Transverse colon (tissue), 4 donors: Measurements from ENCODE around the gene RAB20. TPM values are rescaled to one million over a fixed set of nuclear protein-coding genes. Genes with fewer than 3 reads are reported as not detected.
A peak's percentile ranks its signal among the peaks of the same experiment; 100 is the strongest.

Source experiments
- DNase-seq: peaks from one replicate; pipeline ENCODE4 v3.0.0-alpha.2; 2019
- H3K27ac ChIP-seq, 4 donors: fragments of 200-600 bp; sonication (generic); 2 replicates each; pipeline ENCODE4 v1.5.1; 2016 to 2018; ENCODE audit warnings: inconsistent platforms in 4 of 4
- H3K27me3 ChIP-seq: fragments of 200-600 bp; sonication (generic); 2 replicates; pipeline ENCODE4 v1.5.1; 2017; ENCODE audit warnings: inconsistent platforms
- H3K36me3 ChIP-seq, 4 donors: fragments of 200-600 bp; sonication (generic); 2 replicates each; pipeline ENCODE4 v1.5.1; 2017 to 2019; ENCODE audit warnings: inconsistent platforms in 4 of 4
- H3K4me1 ChIP-seq, 4 donors: fragments of 200-600 bp; sonication (generic); 2 replicates each; pipeline ENCODE4 v1.5.1; 2017 to 2020; ENCODE audit warnings: inconsistent platforms in 4 of 4
- H3K4me3 ChIP-seq, 4 donors: fragments of 200-600 bp; sonication (generic); 1 replicate in 1 of 4; 2 replicates in 3 of 4; pipeline versions ENCODE4 v1.5.1 to v1.6.1; 2017 to 2019; ENCODE audit warnings: inconsistent platforms in 4 of 4
- H3K9me3 ChIP-seq, 2 donors: fragments of 200-600 bp; sonication (generic); 2 replicates each; pipeline ENCODE4 v1.5.1; 2017 to 2019; ENCODE audit warnings: inconsistent platforms in 2 of 2
- EP300 ChIP-seq: sonication (generic); formaldehyde crosslinking; IDR thresholded peaks from one replicate; pipeline ENCODE4 v1.6.1; 2017; ENCODE audit warnings: antibody characterized with exemption, low read depth
- POLR2A ChIP-seq: fragments of 450-650 bp; IDR thresholded peaks from one replicate; pipeline ENCODE4 v1.6.1; 2016; ENCODE audit warnings: antibody characterized with exemption, mild to moderate bottlenecking, moderate library complexity
- POLR2AphosphoS5 ChIP-seq, 3 donors: sonication (generic); formaldehyde crosslinking; IDR thresholded peaks; one replicate each; pipeline ENCODE4 v1.6.1; 2016; ENCODE audit warnings: antibody characterized with exemption in 3 of 3
- WGBS, 2 donors: methylation state at CpG; one replicate each; pipeline ENCODE4 v1.1.5; 2018; ENCODE audit warnings: low coverage in 1 of 2; 5-methylcytosine and 5-hydroxymethylcytosine counted together
- in situ Hi-C, 4 donors: fragments of 200-750 bp; cut with MboI; loops; one replicate each; pipeline versions ENCODE4 v1.15.0 to v1.15.1; 2017; ENCODE audit warnings: low sequenced_read_pairs in 3 of 4, low pct_ligation_motif_present in 1 of 4, low pct_unique_long_range_greater_than_20kb in 1 of 4
- intact Hi-C: fragments of 100-400 bp; cut with DNase I; formaldehyde crosslinking; loops from one replicate; pipeline ENCODE4 v1.15.1; 2023; ENCODE audit warnings: low total_unique reads
- total RNA-seq, 4 donors: library from RNA; depleted of rRNA; stranded (reverse); fragments of >200 nt; gene quantifications; one replicate each; pipeline ENCODE4 v1.1.0, GENCODE V29; 2016
- TF ChIP-seq, protein P1 (sequence below), 5 experiments: fragments of 200-600 bp in 3 of 5; fragments of 450-650 bp in 2 of 5; sonication (generic) in 3 of 5; IDR thresholded peaks; 1 replicate in 2 of 5; 2 replicates in 3 of 5; pipeline ENCODE4 v1.5.1; 2016 to 2017; ENCODE audit warnings: antibody characterized with exemption in 5 of 5, inconsistent platforms in 3 of 5, mild to moderate bottlenecking in 2 of 5, moderate library complexity in 1 of 5

Gene RAB20
- total RNA-seq, 4 donors from 2014 or later = 12.5 to 66.2 (median 54.1) TPM

DNA sequence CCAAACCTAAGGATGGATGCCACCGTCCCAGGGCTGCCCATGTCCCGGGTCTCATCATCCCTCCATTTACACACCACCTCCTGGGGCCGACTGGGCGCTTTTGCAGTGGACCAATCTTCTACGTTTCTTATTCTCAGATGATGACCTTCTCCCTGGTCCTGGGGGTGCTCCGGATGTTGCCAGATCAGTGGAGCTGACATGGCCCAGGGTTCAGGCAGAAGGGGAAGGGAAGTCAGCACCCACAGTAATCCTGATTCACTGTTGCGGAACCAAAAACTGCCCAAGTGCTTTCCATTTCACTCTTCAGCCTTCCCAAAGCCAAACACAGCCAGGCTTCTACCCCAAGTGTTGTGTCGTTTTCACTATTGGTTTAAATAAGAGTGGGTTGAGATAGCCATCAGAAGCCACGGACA lies 29.8 kb downstream of the RAB20 start:
- Histone ChIP-seq H3K36me3 (no peaks in the 10 kb centered on the region), H3K27ac (peak overlapping the region in 3 of 4 donors; percentile 3 to 36 (median 23)), H3K9me3 (no peaks in the 10 kb centered on the region), H3K27me3 (no peaks in the 10 kb centered on the region), H3K4me3 (no peak overlapping the region), H3K4me1 (peaks cover 13 to 36% (median 20%) of the 10 kb centered on the region in 4 donors)
- DNase-seq = no peak
- WGBS, 2 donors = 83 to 88% methylated on average over 6 to 9 of the region's 9 CpGs
- TF ChIP-seq EP300 = no peak
- TF ChIP-seq, protein P1, sequence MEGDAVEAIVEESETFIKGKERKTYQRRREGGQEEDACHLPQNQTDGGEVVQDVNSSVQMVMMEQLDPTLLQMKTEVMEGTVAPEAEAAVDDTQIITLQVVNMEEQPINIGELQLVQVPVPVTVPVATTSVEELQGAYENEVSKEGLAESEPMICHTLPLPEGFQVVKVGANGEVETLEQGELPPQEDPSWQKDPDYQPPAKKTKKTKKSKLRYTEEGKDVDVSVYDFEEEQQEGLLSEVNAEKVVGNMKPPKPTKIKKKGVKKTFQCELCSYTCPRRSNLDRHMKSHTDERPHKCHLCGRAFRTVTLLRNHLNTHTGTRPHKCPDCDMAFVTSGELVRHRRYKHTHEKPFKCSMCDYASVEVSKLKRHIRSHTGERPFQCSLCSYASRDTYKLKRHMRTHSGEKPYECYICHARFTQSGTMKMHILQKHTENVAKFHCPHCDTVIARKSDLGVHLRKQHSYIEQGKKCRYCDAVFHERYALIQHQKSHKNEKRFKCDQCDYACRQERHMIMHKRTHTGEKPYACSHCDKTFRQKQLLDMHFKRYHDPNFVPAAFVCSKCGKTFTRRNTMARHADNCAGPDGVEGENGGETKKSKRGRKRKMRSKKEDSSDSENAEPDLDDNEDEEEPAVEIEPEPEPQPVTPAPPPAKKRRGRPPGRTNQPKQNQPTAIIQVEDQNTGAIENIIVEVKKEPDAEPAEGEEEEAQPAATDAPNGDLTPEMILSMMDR (IDR thresholded peaks at IDR 0.05) = no peak
- intact Hi-C loops (loop anchor here (5.0 kb wide), 1 partner anchor 909 kb away; no protein-coding TSS in a partner anchor), in situ Hi-C loops (no loop called here)

DNA sequence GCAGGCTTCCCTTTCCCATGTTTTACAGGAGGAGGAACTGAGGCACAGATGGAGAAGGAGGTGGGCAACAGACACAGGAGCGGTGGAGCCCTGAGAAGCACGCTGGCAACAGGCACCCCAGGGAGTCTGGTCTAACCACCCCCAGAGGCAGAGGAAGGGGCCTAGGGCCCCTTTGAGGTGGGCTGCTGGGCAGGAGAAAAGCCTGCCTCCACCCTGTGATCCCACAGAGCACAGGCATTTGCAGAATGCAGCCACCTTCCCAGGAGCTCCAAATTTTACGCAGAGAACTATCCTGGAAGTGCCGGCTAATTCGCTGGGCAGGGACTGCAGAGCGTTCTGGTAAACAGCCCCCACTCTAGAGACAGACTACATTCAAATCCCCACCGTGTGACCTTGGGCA lies 30.4 kb downstream of the RAB20 start:
- Histone ChIP-seq H3K27me3 (no peaks in the 10 kb centered on the region), H3K4me3 (no peak overlapping the region), H3K4me1 (peaks cover 19 to 41% (median 25%) of the 10 kb centered on the region in 4 donors), H3K36me3 (no peaks in the 10 kb centered on the region), H3K9me3 (no peaks in the 10 kb centered on the region), H3K27ac (peak overlapping the region in 2 of 4 donors; percentile 5 to 34)
- in situ Hi-C loops = no loop called here
- intact Hi-C loops = loop anchor here (5.0 kb wide), 1 partner anchor 909 kb away; no protein-coding TSS in a partner anchor
- no peak for DNase-seq
- 91% methylated on average over 7 of the region's 7 CpGs; no CpG with 5 or more reads in 1 of the 2 donors for WGBS, 2 donors
- TF ChIP-seq POLR2AphosphoS5 (IDR thresholded peaks at IDR 0.05) = no peak
- no peak for TF ChIP-seq EP300
- no peak for TF ChIP-seq POLR2A
- TF ChIP-seq, protein P1 (IDR thresholded peaks at IDR 0.05) = no peak

DNA sequence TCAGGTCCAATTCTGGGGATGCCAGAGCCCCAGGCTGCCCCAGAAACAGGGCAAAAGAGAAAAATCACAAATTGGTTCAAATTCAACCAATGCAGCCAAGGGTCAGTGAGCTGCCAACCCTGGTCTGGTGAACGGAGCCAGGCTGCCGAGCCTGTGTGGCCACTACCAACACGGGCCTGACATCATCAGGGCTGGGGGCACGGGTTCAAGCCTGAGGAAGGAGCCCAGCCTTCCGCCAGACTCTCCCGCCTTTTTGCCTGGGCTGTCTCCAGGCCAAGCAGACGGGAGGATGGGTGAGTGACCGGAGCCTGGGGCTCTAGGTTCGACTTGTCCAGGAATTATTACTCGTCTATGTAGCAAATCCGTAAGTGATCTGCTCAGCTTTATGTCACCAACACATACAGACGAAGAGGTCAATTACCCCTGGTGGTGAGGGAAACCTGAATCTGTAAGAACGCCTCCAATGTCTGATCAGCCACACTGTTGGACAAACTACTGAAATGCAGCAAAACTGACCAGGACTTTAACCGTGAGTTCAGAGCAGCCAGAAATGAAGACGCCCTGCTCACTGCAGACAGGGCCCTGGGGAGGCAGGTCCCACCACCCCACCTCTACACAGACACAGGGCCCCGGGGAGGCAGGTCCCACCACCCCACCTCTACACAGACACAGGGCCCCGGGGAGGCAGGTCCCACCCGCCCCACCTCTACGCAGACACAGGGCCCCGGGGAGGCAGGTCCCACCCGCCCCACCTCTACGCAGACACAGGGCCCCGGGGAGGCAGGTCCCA lies 31.8 kb downstream of the RAB20 start:
- Histone ChIP-seq H3K36me3 (no peaks in the 10 kb centered on the region), H3K4me1 (peaks cover 27 to 55% (median 39%) of the 10 kb centered on the region in 4 donors), H3K27me3 (no peaks in the 10 kb centered on the region), H3K4me3 (no peak overlapping the region), H3K27ac (peak overlapping the region; percentile 3 to 88 (median 58)), H3K9me3 (no peaks in the 10 kb centered on the region)
- DNase-seq = no peak
- intact Hi-C loops (loop anchor here (5.0 kb wide), 1 partner anchor 907 kb away; no protein-coding TSS in a partner anchor), in situ Hi-C loops (no loop called here)
- WGBS, 2 donors = 87% methylated on average over 16 of the region's 23 CpGs; no CpG with 5 or more reads in 1 of the 2 donors
- no peak for TF ChIP-seq POLR2AphosphoS5 (IDR thresholded peaks at IDR 0.05)
- no peak for TF ChIP-seq EP300
- TF ChIP-seq POLR2A = no peak
- TF ChIP-seq, protein P1 (IDR thresholded peaks at IDR 0.05) = no peak

DNA sequence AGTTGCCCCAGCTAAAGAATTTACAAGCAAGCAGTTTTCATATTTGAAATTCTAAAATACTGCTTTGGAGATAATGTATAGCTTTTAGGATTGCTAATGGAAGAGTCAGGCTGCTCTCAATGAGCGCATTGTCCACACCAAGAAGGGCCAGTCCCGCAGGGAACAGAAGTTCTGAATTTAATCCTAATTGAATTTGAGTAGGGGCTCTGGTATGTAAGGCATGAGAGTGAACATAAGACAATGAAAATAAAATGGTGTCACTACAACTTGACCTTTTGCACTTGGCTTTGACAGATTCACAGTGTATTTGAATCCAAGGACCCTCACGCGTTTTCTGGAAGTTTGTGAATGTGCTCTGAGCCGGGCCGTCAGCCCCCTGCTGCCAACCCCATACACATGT lies 32.6 kb downstream of the RAB20 start:
- no peaks in the 10 kb centered on the region for H3K9me3 ChIP-seq
- WGBS, 2 donors = 94 to 100% methylated on average over 2 to 6 of the region's 6 CpGs
- intact Hi-C loops (no loop called here), in situ Hi-C loops (no loop called here)
- H3K4me1 ChIP-seq = peaks cover 30 to 63% (median 47%) of the 10 kb centered on the region in 4 donors
- no peaks in the 10 kb centered on the region for H3K36me3 ChIP-seq
- no peak overlapping the region for H3K4me3 ChIP-seq
- no peaks in the 10 kb centered on the region for H3K27me3 ChIP-seq
- peak overlapping the region; percentile 3 to 88 (median 58) for H3K27ac ChIP-seq
- no peak for DNase-seq
- TF ChIP-seq, protein P1 (IDR thresholded peaks at IDR 0.05) = no peak
- no peak for TF ChIP-seq POLR2A
- TF ChIP-seq POLR2AphosphoS5 (IDR thresholded peaks at IDR 0.05) = no peak
- TF ChIP-seq EP300 = no peak
